GM23338 (cell line): ENCODE measurements around the gene RSPH3.
"Not testable (repeated sequence)": the region's sequence is repeated elsewhere in the genome, so short reads cannot be mapped to it uniquely, and the experiment has no call there.

Experiments used
- CTCF ChIP-seq, 2 experiments: fragments of 200-600 bp in 1 of 2; sonication (generic) in 1 of 2; conservative IDR thresholded peaks; 2 replicates each; pipeline versions ENCODE4 v1.5.1 to v1.6.1; 2016 to 2017; ENCODE audit warnings: antibody characterized with exemption in 2 of 2, low read depth in 2 of 2, mild to moderate bottlenecking in 2 of 2, moderate library complexity in 1 of 2
- EZH2 ChIP-seq: fragments of 200-600 bp; sonication (generic); IDR thresholded peaks from one replicate; pipeline ENCODE4 v1.8.0; 2017; ENCODE audit warnings: antibody characterized with exemption, mild to moderate bottlenecking, low read depth; ENCODE audit not compliant: unreplicated experiment

DNA sequence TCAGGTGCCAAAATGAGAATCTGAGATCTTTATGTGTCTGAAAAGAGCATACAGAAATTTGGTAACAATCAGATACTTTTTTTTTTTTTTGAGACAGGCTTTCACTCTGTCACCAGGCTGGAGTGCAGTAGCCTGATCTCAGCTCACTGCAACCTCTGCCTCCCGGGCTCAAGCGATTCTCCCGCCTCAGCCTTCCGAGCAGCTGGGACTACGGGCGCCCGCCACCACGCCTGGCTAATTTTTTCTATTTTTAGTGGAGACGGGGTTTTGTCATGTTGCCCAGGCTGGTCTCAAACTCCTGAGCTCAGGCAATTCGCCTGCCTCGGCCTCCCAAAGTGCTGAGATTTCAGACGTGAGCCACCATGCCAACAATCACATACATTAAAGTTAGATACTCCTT, 38.3 kb upstream of the RSPH3 start:
- TF ChIP-seq CTCF (conservative IDR thresholded peaks at IDR 0.05; ENCODE audit: low read depth in 2 of 2); EZH2: not testable (repeated sequence)
